A549 (cell line): ENCODE results near the gene TMEM132D. TPM values are rescaled to one million over a fixed set of nuclear protein-coding genes. Genes with fewer than 3 reads are reported as not detected.

Experiments
- ATAC-seq, 2 experiments: fragments of 200-7000 bp in 1 of 2; fragments of >200 bp in 1 of 2; cut with Nextera tagmentation in 1 of 2; cut with Tn5 transposase in 1 of 2; 3 replicates each; pipeline versions ENCODE4 v1.8.0 to v1.9.1; 2018 to 2020; ENCODE audit warnings: mild to moderate bottlenecking in 1 of 2, moderate library complexity in 1 of 2
- CTCF ChIA-PET: fragments of 300-600 bp; sonication (Branson Sonifier 250); formaldehyde crosslinking; extraction: SDS; loops from one replicate; lab custom pipeline; 2021; ENCODE audit warnings: antibody characterized with exemption, inconsistent platforms; lab: Yijun Ruan, JAX
- POLR2A ChIA-PET: fragments of 350-600 bp; formaldehyde crosslinking; extraction: SDS; loops from one replicate; lab custom pipeline; 2021; ENCODE audit warnings: antibody characterized with exemption, inconsistent platforms; lab: Yijun Ruan, JAX
- DNase-seq, 2 experiments: peaks; one replicate each; pipeline versions ENCODE4 v3.0.0 to v3.0.0-alpha.2; 2011 to 2016; ENCODE audit warnings: low read depth in 1 of 2, low spot score in 1 of 2
- FAIRE-seq: peaks from 2 replicates; lab custom pipeline; 2011; peaks lifted over from hg19 to GRCh38; lab: Jason Lieb, UNC
- H3K27ac ChIP-seq, 2 experiments: fragments of >200 bp; sonication (Bioruptor Twin); formaldehyde crosslinking; 3 replicates each; pipeline ENCODE4 v1.5.1; 2016 to 2017
- H3K4me1 ChIP-seq: fragments of >200 bp; sonication (Bioruptor Twin); formaldehyde crosslinking; 3 replicates; pipeline ENCODE4 v1.6.1; 2016
- H3K4me2 ChIP-seq: fragments of >200 bp; sonication (Bioruptor Twin); formaldehyde crosslinking; 3 replicates; pipeline ENCODE4 v1.6.1; 2016
- H3K4me3 ChIP-seq: fragments of >200 bp; sonication (Bioruptor Twin); formaldehyde crosslinking; 3 replicates; pipeline ENCODE4 v1.5.1; 2016
- H3K9me3 ChIP-seq: fragments of >200 bp; sonication (Bioruptor Twin); formaldehyde crosslinking; 3 replicates; pipeline ENCODE4 v1.6.1; 2016
- ATOH8 ChIP-seq: fragments of 250-450 bp; sonication (Bioruptor Pico); IDR thresholded peaks from 2 replicates; pipeline ENCODE4 v1.5.0; 2020; ENCODE audit warnings: low read depth, mild to moderate bottlenecking, moderate library complexity
- BCL3 ChIP-seq: fragments of >200 bp; sonication (Bioruptor Twin); formaldehyde crosslinking; IDR thresholded peaks from 3 replicates; pipeline ENCODE4 v1.6.1; 2016
- BHLHE40 ChIP-seq: IDR thresholded peaks from 2 replicates; pipeline ENCODE4 v1.6.1; 2012; ENCODE audit warnings: low read depth, low read length, inconsistent platforms
- CBX2 ChIP-seq: fragments of 200-600 bp; sonication (generic); IDR thresholded peaks from 2 replicates; pipeline ENCODE4 v1.6.1; 2016; ENCODE audit warnings: low read depth, mild to moderate bottlenecking, borderline replicate concordance
- E2F6 ChIP-seq: IDR thresholded peaks from 2 replicates; pipeline ENCODE4 v1.6.1; 2012; ENCODE audit warnings: low read depth, borderline replicate concordance
- EHF ChIP-seq: fragments of 250-450 bp; sonication (Bioruptor Pico); IDR thresholded peaks from 2 replicates; pipeline ENCODE4 v1.5.0; 2020; ENCODE audit warnings: mild to moderate bottlenecking
- FOSB ChIP-seq: fragments of 250-450 bp; sonication (Bioruptor Pico); IDR thresholded peaks from 2 replicates; pipeline ENCODE4 v1.5.0; 2020; ENCODE audit warnings: mild to moderate bottlenecking, moderate library complexity
- FOXS1 ChIP-seq: fragments of 250-450 bp; sonication (Bioruptor Pico); IDR thresholded peaks from 2 replicates; pipeline ENCODE4 v1.5.0; 2020; ENCODE audit warnings: mild to moderate bottlenecking, moderate library complexity
- GATA3 ChIP-seq: IDR thresholded peaks from 2 replicates; pipeline ENCODE4 v1.6.1; 2012; ENCODE audit warnings: borderline replicate concordance
- HMGXB4 ChIP-seq: fragments of 250-450 bp; sonication (Bioruptor Pico); IDR thresholded peaks from 2 replicates; pipeline ENCODE4 v1.5.0; 2021; ENCODE audit warnings: mild to moderate bottlenecking, moderate library complexity, borderline replicate concordance
- HOXA7 ChIP-seq: fragments of 250-450 bp; sonication (Bioruptor Pico); IDR thresholded peaks from 2 replicates; pipeline ENCODE4 v1.5.0; 2020; ENCODE audit warnings: mild to moderate bottlenecking, moderate library complexity
- HOXB13 ChIP-seq: fragments of 250-450 bp; sonication (Bioruptor Pico); IDR thresholded peaks from 2 replicates; pipeline ENCODE4 v1.5.0; 2020; ENCODE audit warnings: low read depth, mild to moderate bottlenecking, moderate library complexity
- KDM5A ChIP-seq: fragments of 200-600 bp; sonication (generic); IDR thresholded peaks from 2 replicates; pipeline ENCODE4 v1.6.1; 2016; ENCODE audit warnings: antibody characterized with exemption, mild to moderate bottlenecking
- MAX ChIP-seq: IDR thresholded peaks from 2 replicates; pipeline ENCODE4 v1.6.1; 2012
- MAZ ChIP-seq: fragments of 150-350 bp; IDR thresholded peaks from 2 replicates; pipeline ENCODE4 v1.6.1; 2014; ENCODE audit warnings: antibody characterized with exemption, low read depth, low read length, borderline replicate concordance
- MYC ChIP-seq: IDR thresholded peaks from 2 replicates; pipeline ENCODE4 v1.6.1; 2012; ENCODE audit warnings: mild to moderate bottlenecking, inconsistent platforms, low read length, improper control_type of control experiment, borderline replicate concordance
- NFE2L2 ChIP-seq: fragments of 150-350 bp; conservative IDR thresholded peaks from 2 replicates; pipeline ENCODE4 v1.6.1; 2014; ENCODE audit warnings: low read length
- PBX3 ChIP-seq: IDR thresholded peaks from 2 replicates; pipeline ENCODE4 v1.6.1; 2012
- PHF8 ChIP-seq: fragments of 200-600 bp; sonication (generic); IDR thresholded peaks from 2 replicates; pipeline ENCODE4 v1.6.1; 2016; ENCODE audit warnings: low read depth, mild to moderate bottlenecking, antibody characterized with exemption, moderate library complexity, borderline replicate concordance
- POLR2A ChIP-seq: IDR thresholded peaks from 2 replicates; pipeline ENCODE4 v1.6.1; 2012; ENCODE audit warnings: mild to moderate bottlenecking, low read length
- POLR2AphosphoS2 ChIP-seq: conservative IDR thresholded peaks from 2 replicates; pipeline ENCODE4 v1.6.1; 2012; ENCODE audit warnings: low read length, improper control_type of control experiment, inconsistent platforms
- REST ChIP-seq: fragments of 200-600 bp; sonication (generic); IDR thresholded peaks from 2 replicates; pipeline ENCODE4 v1.6.1; 2016; ENCODE audit warnings: antibody characterized with exemption, mild to moderate bottlenecking, moderate library complexity
- RFX5 ChIP-seq: fragments of 450-650 bp; IDR thresholded peaks from 2 replicates; pipeline ENCODE4 v1.7.1; 2014; ENCODE audit warnings: antibody characterized with exemption, mild to moderate bottlenecking, moderate library complexity
- RNF2 ChIP-seq: fragments of 200-600 bp; sonication (generic); IDR thresholded peaks from 2 replicates; pipeline ENCODE4 v1.6.1; 2016; ENCODE audit warnings: low read depth, mild to moderate bottlenecking, antibody characterized with exemption, moderate library complexity, borderline replicate concordance
- TP53 ChIP-seq: fragments of 250-450 bp; sonication (Bioruptor Pico); IDR thresholded peaks from 2 replicates; pipeline ENCODE4 v1.5.0; 2021; ENCODE audit warnings: mild to moderate bottlenecking, moderate library complexity
- ZC3H11A ChIP-seq: fragments of 450-650 bp; IDR thresholded peaks from 2 replicates; pipeline ENCODE4 v1.6.1; 2014; ENCODE audit warnings: antibody characterized with exemption, mild to moderate bottlenecking
- ZFP36 ChIP-seq: fragments of 450-650 bp; IDR thresholded peaks from 2 replicates; pipeline ENCODE4 v1.6.1; 2014; ENCODE audit warnings: borderline replicate concordance; ENCODE audit not compliant: partially characterized antibody
- ZSCAN20 ChIP-seq: fragments of 250-450 bp; sonication (Bioruptor Pico); IDR thresholded peaks from 2 replicates; pipeline ENCODE4 v1.8.0; 2022; ENCODE audit warnings: mild to moderate bottlenecking, moderate library complexity
- whole genome bisulfite sequencing: methylation state at CpG from one replicate; pipeline ENCODE4 v1.1.6; 2017; ENCODE audit errors: missing lambda C conversion rate; 5-methylcytosine and 5-hydroxymethylcytosine counted together
- polyA plus RNA-seq, 4 experiments: library from polyadenylated mRNA; depleted of rRNA in 3 of 4; stranded (reverse); fragments of >200 nt; fragmentation: RNase III in 1 of 4; extraction: RNeasy Plus Mini Kit Qiagen cat#74134 plus additional on column Dnase treatment in 1 of 4; gene quantifications; 2 replicates in 3 of 4; 3 replicates in 1 of 4; pipeline ENCODE4 v1.2.3, GENCODE V29; 2011 to 2017

Gene TMEM132D
- polyA plus RNA-seq, 2 of the 4 experiments (the other 2 are of a cell fraction), result not detected

- no peak overlapping the region for H3K27ac ChIP-seq
- no peak overlapping the region for H3K4me3 ChIP-seq
- ATAC-seq, result no peak
- 10% methylated on average over 3 of the region's 3 CpGs for WGBS
- no peak for FAIRE-seq
- DNase-seq, result no peak
- POLR2A ChIA-PET, result interaction anchor here (0.5 kb wide), 1 partner anchor 537 kb away, joined by 4 read pairs; no protein-coding TSS in a partner anchor
- no peaks in the 10 kb centered on the region for H3K9me3 ChIP-seq
- H3K4me2 ChIP-seq, result no peak overlapping the region
- no peaks in the 10 kb centered on the region for H3K4me1 ChIP-seq
- CTCF ChIA-PET, result interaction anchor here (0.6 to 0.9 kb wide), 2 partner anchors 22 to 55 kb away, joined by 3 read pairs; no protein-coding TSS in a partner anchor
- TF ChIP-seq BCL3 (no peak), HOXA7 (CRISPR knock-in tag) (no peak), REST (no peak), PHF8 (no peak), KDM5A (no peak), FOSB (CRISPR knock-in tag) (no peak), E2F6 (no peak), RNF2 (no peak), ZC3H11A (no peak), RFX5 (no peak), POLR2A (no peak), BHLHE40 (no peak), NFE2L2 (no peak), FOXS1 (CRISPR knock-in tag) (no peak), HOXB13 (CRISPR knock-in tag) (no peak), ZFP36 (no peak), MAZ (no peak), ATOH8 (CRISPR knock-in tag) (no peak), TP53 (CRISPR knock-in tag) (no peak)
Observed at GRCh38 chr12:129550353-129550752, 353.5 kb downstream of the TMEM132D start.

- DNase-seq (no peak), ATAC-seq (no peak), FAIRE-seq (no peak)
- no peak overlapping the region for H3K4me3 ChIP-seq
- H3K4me1 ChIP-seq, result no peaks in the 10 kb centered on the region
- TF ChIP-seq CBX2 (no peak), FOSB (CRISPR knock-in tag) (no peak), HMGXB4 (CRISPR knock-in tag) (no peak), MYC (no peak), BHLHE40 (no peak), E2F6 (no peak), MAX (no peak), EHF (no peak), NFE2L2 (no peak), PBX3 (no peak), ZSCAN20 (CRISPR knock-in tag) (no peak), POLR2AphosphoS2 (no peak), GATA3 (no peak)
- no peak overlapping the region for H3K27ac ChIP-seq
- ChIA-PET POLR2A (no interaction called here), CTCF (interaction anchor here (1.4 kb wide), 1 partner anchor 10 kb away, joined by 4 read pairs; no protein-coding TSS in a partner anchor)
- H3K9me3 ChIP-seq, result no peaks in the 10 kb centered on the region
- H3K4me2 ChIP-seq, result no peak overlapping the region
- WGBS, result 3% methylated on average over 5 of the region's 5 CpGs
Observed at GRCh38 chr12:129549656-129550055, 354.2 kb downstream of the TMEM132D start.
